ENCODE results near the gene ELF3. TPM values are rescaled to one million over a fixed set of nuclear protein-coding genes. Genes with fewer than 3 reads are reported as not detected.

The ELF3 gene
- total and polyA plus RNA-seq, 2 of the 8 experiments (the other 6 are each of a cell fraction or from before 2014, with no cell fraction given) = 17.3 to 25.0 TPM

DNA sequence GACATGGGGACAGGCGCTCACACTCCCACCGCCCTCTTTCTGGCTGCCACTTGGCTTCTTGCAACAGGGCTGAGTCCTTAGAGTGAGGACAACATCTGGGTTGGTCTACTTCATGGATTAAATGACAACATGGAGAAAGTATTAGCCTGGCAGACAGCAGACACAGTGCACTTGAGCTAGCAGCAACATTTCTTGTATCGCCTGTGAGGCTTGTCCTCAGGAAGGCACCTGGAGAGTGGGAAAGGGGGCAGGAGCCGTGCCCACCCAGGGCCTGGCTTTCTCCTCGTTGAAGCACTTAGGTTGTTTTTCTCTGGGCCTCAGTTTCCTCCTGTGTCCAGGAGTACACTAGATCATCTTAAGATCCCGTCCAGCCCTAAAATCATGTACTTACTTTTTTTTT is 3.7 kb downstream of the ELF3 start:
- Histone ChIP-seq H2AK5ac (ENCODE audit: low read depth, low read length) (no peak overlapping the region), H4K8ac (ENCODE audit: extremely low read depth, insufficient read depth, low read length) (no peak overlapping the region), H4K20me1 (replicated peaks in 1 of 2; ENCODE audit: control insufficient read depth in 1 of 2, insufficient read depth in 2 of 2, low read length in 2 of 2) (peaks cover 2 to 3% of the 10 kb centered on the region in 2 experiments), H3K9me3 (ENCODE audit: insufficient read depth in 2 of 2, low read depth in 1 of 2, low read length in 1 of 2) (no peaks in the 10 kb centered on the region), H3K18ac (ENCODE audit: extremely low read depth, low read length) (no peak overlapping the region), H3K36me3 (ENCODE audit: control insufficient read depth in 2 of 4, insufficient read depth in 4 of 4, low read length in 3 of 4) (peaks cover 8 to 39% (median 16%) of the 10 kb centered on the region in 4 experiments; a peak in 7 of 8 replicates), H2BK5ac (ENCODE audit: low read depth, low read length) (no peak overlapping the region), H3K4me1 (replicated peaks in 1 of 4; ENCODE audit: control insufficient read depth in 3 of 4, insufficient read depth in 4 of 4, low read length in 3 of 4) (peaks cover 3 to 32% (median 19%) of the 10 kb centered on the region in 4 experiments), H4K91ac (replicated peaks; ENCODE audit: insufficient read length, low read length) (no peak overlapping the region), H3K56ac (replicated peaks; ENCODE audit: insufficient read length, low read depth, low read length) (no peak overlapping the region), H2AFZ (ENCODE audit: low read length) (no peak overlapping the region), H3K23ac (ENCODE audit: insufficient read length) (no peak overlapping the region), H3K4ac (replicated peaks; ENCODE audit: insufficient read length, low read depth, low read length) (no peak overlapping the region), H3K27me3 (replicated peaks in 1 of 4; ENCODE audit: control insufficient read depth in 3 of 4, extremely low read depth in 1 of 4, insufficient read depth in 3 of 4, low read length in 3 of 4) (no peaks in the 10 kb centered on the region), H3K4me2 (ENCODE audit: insufficient read depth in 1 of 2, low read depth in 2 of 2, low read length in 2 of 2) (no peak overlapping the region), H3K9ac (replicated peaks in 1 of 4; ENCODE audit: extremely low read depth in 1 of 4, low read depth in 3 of 4, low read length in 3 of 4) (no peak overlapping the region), H3K14ac (ENCODE audit: insufficient read length) (no peak overlapping the region), H3K4me3 (ENCODE audit: extremely low read depth in 1 of 4, insufficient read depth in 2 of 4, low read depth in 3 of 4, low read length in 4 of 4) (no peak overlapping the region), H3K79me1 (ENCODE audit: low read depth, low read length) (peaks cover 5% of the 10 kb centered on the region), H2BK15ac (ENCODE audit: low read length) (no peak overlapping the region), H4K5ac (ENCODE audit: insufficient read length, low read depth, low read length) (no peak overlapping the region), H3K27ac (ENCODE audit: low read depth, low read length) (no peak overlapping the region), H2BK20ac (ENCODE audit: low read length) (no peak overlapping the region), H3K79me2 (ENCODE audit: control insufficient read depth in 1 of 2, insufficient read depth in 2 of 2, low read length in 2 of 2) (peaks cover 0 to 13% of the 10 kb centered on the region in 2 experiments; a peak in 1 of 4 replicates), H3K23me2 (ENCODE audit: low read depth, low read length) (peaks cover 5% of the 10 kb centered on the region; the same call in 1 of the 2 replicates), H2BK12ac (ENCODE audit: low read depth, low read length) (no peak overlapping the region), H2BK120ac (replicated peaks; ENCODE audit: low read depth, low read length) (no peak overlapping the region)
- DNase-seq (ENCODE audit: low read depth in 1 of 2, low spot score in 2 of 2) (no peak), FAIRE-seq (no peak)
- WGBS, 2 experiments (ENCODE audit: extremely low coverage in 1 of 2, insufficient coverage in 1 of 2, insufficient read length in 1 of 2, insufficient replicate concordance in 2 of 2, low coverage in 1 of 2, low lambda C conversion rate in 2 of 2, missing lambda C conversion rate in 1 of 2) = 87% methylated on average over 5 of the region's 6 CpGs; no CpG with 5 or more reads in 1 of the 2 experiments
- CTCF ChIA-PET (ENCODE audit: partially characterized antibody) = interaction anchor here (1.5 to 27.9 kb wide), 3 partner anchors 10 to 110 kb away, joined by 3 to 1014 read pairs (median 15); partner anchors contain the start of gene GPR37L1
- POLR2A ChIA-PET (ENCODE audit: partially characterized antibody) = interaction anchor here (1.4 to 7.5 kb wide), 3 partner anchors 8 to 121 kb away, joined by 4 to 74 read pairs (median 33); no protein-coding TSS in a partner anchor
- TF ChIP-seq, protein P1, sequence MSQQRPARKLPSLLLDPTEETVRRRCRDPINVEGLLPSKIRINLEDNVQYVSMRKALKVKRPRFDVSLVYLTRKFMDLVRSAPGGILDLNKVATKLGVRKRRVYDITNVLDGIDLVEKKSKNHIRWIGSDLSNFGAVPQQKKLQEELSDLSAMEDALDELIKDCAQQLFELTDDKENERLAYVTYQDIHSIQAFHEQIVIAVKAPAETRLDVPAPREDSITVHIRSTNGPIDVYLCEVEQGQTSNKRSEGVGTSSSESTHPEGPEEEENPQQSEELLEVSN (IDR thresholded peaks at IDR 0.05) = no peak
- no peak for TF ChIP-seq KDM1A (IDR thresholded peaks at IDR 0.05; ENCODE audit: borderline replicate concordance, low read length)
- TF ChIP-seq POLR2AphosphoS5 (IDR thresholded peaks at IDR 0.05; ENCODE audit: low read depth, low read length) = no peak
- TF ChIP-seq SP4 (IDR thresholded peaks at IDR 0.05; ENCODE audit: low read length) = no peak
- TF ChIP-seq CHD1 (IDR thresholded peaks at IDR 0.05; ENCODE audit: low read depth, low read length) = no peak
- no peak for TF ChIP-seq KDM5A (IDR thresholded peaks at IDR 0.05; ENCODE audit: low read length)
- TF ChIP-seq CREB1 (IDR thresholded peaks at IDR 0.05) = no peak
- TF ChIP-seq CTBP2 (IDR thresholded peaks at IDR 0.05; ENCODE audit: borderline replicate concordance, insufficient read depth, insufficient read length, low read length) = no peak
- TF ChIP-seq KDM4A (IDR thresholded peaks at IDR 0.05; ENCODE audit: low read depth, low read length, severe bottlenecking) = no peak
- no peak for TF ChIP-seq RFX5 (IDR thresholded peaks at IDR 0.05; ENCODE audit: borderline replicate concordance, low read depth, low read length)
- TF ChIP-seq CHD2 (IDR thresholded peaks at IDR 0.05; ENCODE audit: low read length) = no peak
- TF ChIP-seq HDAC6 (IDR thresholded peaks at IDR 0.05; ENCODE audit: low read depth, low read length) = no peak
- TF ChIP-seq POLR2A (IDR thresholded peaks at IDR 0.05; ENCODE audit: control extremely low read depth in 1 of 2, low read depth in 2 of 2, low read length in 2 of 2) = no peak; a peak in 1 of 3 replicates
- no peak for TF ChIP-seq CBX8 (IDR thresholded peaks at IDR 0.05; ENCODE audit: borderline replicate concordance, low read depth, low read length)
